HG02943 (cell line): ENCODE data around the gene NAA25.
"Not testable (repeated sequence)": the region's sequence is repeated elsewhere in the genome, so short reads cannot be mapped to it uniquely, and the experiment has no call there.

ENCODE experiments used
- ATAC-seq: cut with Tn5 transposase; IDR thresholded peaks from one replicate; pipeline ENCODE4 v1.9.1; 2021; ENCODE audit warnings: mild to moderate bottlenecking, low read depth, moderate library complexity; ENCODE audit not compliant: unreplicated experiment

The NAA25 gene

GRCh38 chr12:112066566-112066965 lies 42.0 kb downstream of the NAA25 start:
- ATAC-seq: no peak

- ATAC-seq: no peak
Observed at GRCh38 chr12:112063273-112063672, 45.3 kb downstream of the NAA25 start.

- ATAC-seq: no peak
Observed at GRCh38 chr12:112061137-112061536, 47.4 kb downstream of the NAA25 start.

- no peak for ATAC-seq
Observed at GRCh38 chr12:112049351-112049750, 59.2 kb downstream of the NAA25 start.

- ATAC-seq: no peak
Observed at GRCh38 chr12:112046003-112046402, 62.6 kb downstream of the NAA25 start.

- ATAC-seq: not testable (repeated sequence)
Observed at GRCh38 chr12:112036614-112037013, 72.0 kb downstream of the NAA25 start.

GRCh38 chr12:112035219-112035785 lies 73.3 kb downstream of the NAA25 start:
- ATAC-seq: no peak

GRCh38 chr12:112032292-112032691 lies 76.3 kb downstream of the NAA25 start:
- no peak for ATAC-seq

- ATAC-seq: no peak
Observed at GRCh38 chr12:112031472-112031871, 77.1 kb downstream of the NAA25 start.

- ATAC-seq: no peak
Observed at GRCh38 chr12:112029301-112029700, 79.3 kb downstream of the NAA25 start.

- no peak for ATAC-seq
Observed at GRCh38 chr12:112025808-112026375, 82.7 kb downstream of the NAA25 start.

GRCh38 chr12:112023759-112024396 lies 84.7 kb downstream of the NAA25 start:
- no peak for ATAC-seq

GRCh38 chr12:112022241-112023016 lies 86.2 kb downstream of the NAA25 start:
- ATAC-seq: no peak

- no peak for ATAC-seq
Observed at GRCh38 chr12:112020947-112021457, 87.6 kb downstream of the NAA25 start.

- no peak for ATAC-seq
Observed at GRCh38 chr12:112018571-112019237, 89.9 kb downstream of the NAA25 start.

GRCh38 chr12:112017041-112017440 lies 91.5 kb downstream of the NAA25 start:
- no peak for ATAC-seq

- ATAC-seq: no peak
Observed at GRCh38 chr12:112015938-112016337, 92.6 kb downstream of the NAA25 start.

- peak; percentile 33 for ATAC-seq
Observed at GRCh38 chr12:112013601-112014402, 94.8 kb downstream of the NAA25 start.

GRCh38 chr12:112012775-112013600 lies 95.6 kb downstream of the NAA25 start, which contains the start of the genes ERP29 and TMEM116:
ERP29 (plus strand) TSS chr12:112013426; CDS start chr12:112013466, 40 bp downstream.
TMEM116 (minus strand) TSS chr12:112013165; CDS start chr12:112005270, 7,895 bp downstream.
- ATAC-seq: peak; percentile 68
